ENCODE measurements around the gene ATOX1. TPM values are rescaled to one million over a fixed set of nuclear protein-coding genes. Genes with fewer than 3 reads are reported as not detected.

The ATOX1 gene
- total and polyA plus RNA-seq, 3 donors from 2014 or later: 115 to 145 (median 135) TPM

DNA sequence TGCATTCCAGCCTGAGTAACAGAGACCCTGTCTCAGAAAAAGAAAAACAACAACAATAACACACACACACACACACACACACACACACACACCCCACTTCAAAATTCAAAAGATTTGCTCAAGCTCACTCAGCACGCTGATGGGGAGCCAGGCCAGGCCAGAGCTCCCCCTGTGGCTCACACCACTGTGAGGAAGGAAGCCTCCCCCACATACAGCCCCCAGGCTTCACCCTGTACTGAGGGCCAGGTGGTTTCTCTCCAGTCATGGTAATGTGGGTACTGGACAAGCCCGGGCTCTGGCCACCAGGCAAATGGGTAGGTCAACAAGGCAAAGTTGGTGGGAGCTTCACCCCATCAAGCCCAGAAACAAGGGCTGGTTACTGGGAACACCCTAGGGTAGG is 19.0 kb downstream of the ATOX1 start:
- Histone ChIP-seq H3K4me3 (no peak overlapping the region), H3K4me1 (peaks cover 50% of the 10 kb centered on the region), H3K27ac (peak overlapping the region in 1 of 2 donors; percentile 31), H3K9me3 (no peaks in the 10 kb centered on the region), H3K36me3 (ENCODE audit: low read depth, missing control alignments) (no peaks in the 10 kb centered on the region), H3K27me3 (no peaks in the 10 kb centered on the region)
- intact Hi-C loops (cut with DNase I; ENCODE audit: low total_unique reads): no loop called here
- whole genome bisulfite sequencing, 2 donors: 34 to 67% methylated on average over 1 to 2 of the region's 2 CpGs
- no peak for DNase-seq
- TF ChIP-seq, protein P1, sequence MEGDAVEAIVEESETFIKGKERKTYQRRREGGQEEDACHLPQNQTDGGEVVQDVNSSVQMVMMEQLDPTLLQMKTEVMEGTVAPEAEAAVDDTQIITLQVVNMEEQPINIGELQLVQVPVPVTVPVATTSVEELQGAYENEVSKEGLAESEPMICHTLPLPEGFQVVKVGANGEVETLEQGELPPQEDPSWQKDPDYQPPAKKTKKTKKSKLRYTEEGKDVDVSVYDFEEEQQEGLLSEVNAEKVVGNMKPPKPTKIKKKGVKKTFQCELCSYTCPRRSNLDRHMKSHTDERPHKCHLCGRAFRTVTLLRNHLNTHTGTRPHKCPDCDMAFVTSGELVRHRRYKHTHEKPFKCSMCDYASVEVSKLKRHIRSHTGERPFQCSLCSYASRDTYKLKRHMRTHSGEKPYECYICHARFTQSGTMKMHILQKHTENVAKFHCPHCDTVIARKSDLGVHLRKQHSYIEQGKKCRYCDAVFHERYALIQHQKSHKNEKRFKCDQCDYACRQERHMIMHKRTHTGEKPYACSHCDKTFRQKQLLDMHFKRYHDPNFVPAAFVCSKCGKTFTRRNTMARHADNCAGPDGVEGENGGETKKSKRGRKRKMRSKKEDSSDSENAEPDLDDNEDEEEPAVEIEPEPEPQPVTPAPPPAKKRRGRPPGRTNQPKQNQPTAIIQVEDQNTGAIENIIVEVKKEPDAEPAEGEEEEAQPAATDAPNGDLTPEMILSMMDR (IDR thresholded peaks at IDR 0.05): no peak
- no peak for TF ChIP-seq POLR2A (IDR thresholded peaks at IDR 0.05)

DNA sequence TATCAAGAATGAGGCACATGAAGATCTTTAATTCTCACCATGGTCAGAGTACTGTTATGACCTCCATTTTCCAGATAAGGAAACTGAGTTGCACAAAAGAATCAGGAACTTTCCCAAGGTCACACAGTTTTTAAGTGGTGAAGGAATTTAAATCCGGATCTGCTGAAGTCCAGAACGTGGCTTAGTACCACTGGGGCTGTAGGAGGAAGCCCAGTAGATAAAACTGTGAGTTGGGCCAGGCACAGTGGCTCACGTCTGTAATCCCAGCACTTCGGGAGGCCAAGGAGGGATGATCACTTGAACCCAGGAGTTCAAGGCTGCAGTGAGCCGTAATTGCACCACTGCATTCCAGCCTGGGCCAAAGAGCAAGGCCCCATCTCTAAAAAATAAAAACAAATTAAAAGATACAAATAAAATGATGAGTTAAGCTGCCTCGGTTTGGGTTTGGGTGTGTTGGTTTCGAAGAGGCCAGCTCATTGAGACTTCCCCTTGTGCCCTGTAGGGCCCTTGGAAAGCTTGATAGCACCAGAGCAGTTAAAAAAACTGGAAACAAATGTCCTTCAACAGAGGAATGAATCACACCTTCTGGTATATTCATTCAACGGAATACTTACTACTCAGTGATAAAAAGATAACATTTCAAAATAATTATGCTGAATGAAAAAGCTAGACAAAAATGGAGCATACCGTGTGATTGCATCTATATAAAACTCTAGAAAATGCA is 20.1 kb downstream of the ATOX1 start:
- H3K9me3 ChIP-seq: no peaks in the 10 kb centered on the region
- peak; percentile 40 for DNase-seq
- no peaks in the 10 kb centered on the region for H3K27me3 ChIP-seq
- no peak overlapping the region for H3K4me3 ChIP-seq
- H3K4me1 ChIP-seq: peaks cover 50% of the 10 kb centered on the region
- H3K27ac ChIP-seq: peak overlapping the region; percentile 21 to 71
- 31 to 39% methylated on average over 8 to 9 of the region's 9 CpGs for WGBS, 2 donors
- intact Hi-C loops (cut with DNase I; ENCODE audit: low total_unique reads): no loop called here
- H3K36me3 ChIP-seq (ENCODE audit: low read depth, missing control alignments): no peaks in the 10 kb centered on the region
- TF ChIP-seq, protein P1 (IDR thresholded peaks at IDR 0.05): no peak
- TF ChIP-seq POLR2A (IDR thresholded peaks at IDR 0.05): no peak

DNA sequence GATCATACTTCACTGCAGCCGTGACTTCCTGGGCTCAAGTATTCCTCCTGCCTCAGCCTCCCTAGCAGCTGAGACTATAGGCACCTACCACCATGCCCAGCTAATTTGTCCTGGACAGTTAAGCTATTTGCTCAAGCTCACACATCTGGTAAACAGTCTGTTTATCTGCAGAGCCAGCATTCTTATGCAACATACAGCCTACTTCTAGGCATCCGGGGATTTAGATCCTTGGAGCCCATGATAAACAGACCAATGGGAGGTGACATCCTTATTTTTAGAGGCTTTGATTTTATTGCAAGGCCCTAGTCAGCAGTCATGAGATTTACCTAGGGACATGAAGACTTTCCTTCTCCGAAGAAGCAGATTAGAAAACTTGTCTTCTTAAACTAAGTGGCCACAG is 21.0 kb downstream of the ATOX1 start:
- Histone ChIP-seq H3K9me3 (no peaks in the 10 kb centered on the region), H3K4me1 (peaks cover 50% of the 10 kb centered on the region), H3K4me3 (no peak overlapping the region), H3K27ac (peak overlapping the region; percentile 2 to 71), H3K36me3 (ENCODE audit: low read depth, missing control alignments) (no peaks in the 10 kb centered on the region), H3K27me3 (no peaks in the 10 kb centered on the region)
- WGBS, 2 donors: 66 to 73% methylated on average over 3 of the region's 3 CpGs
- intact Hi-C loops (cut with DNase I; ENCODE audit: low total_unique reads): no loop called here
- no peak for TF ChIP-seq POLR2A (IDR thresholded peaks at IDR 0.05)
- TF ChIP-seq, protein P1 (IDR thresholded peaks at IDR 0.05): no peak
- no peak for DNase-seq

DNA sequence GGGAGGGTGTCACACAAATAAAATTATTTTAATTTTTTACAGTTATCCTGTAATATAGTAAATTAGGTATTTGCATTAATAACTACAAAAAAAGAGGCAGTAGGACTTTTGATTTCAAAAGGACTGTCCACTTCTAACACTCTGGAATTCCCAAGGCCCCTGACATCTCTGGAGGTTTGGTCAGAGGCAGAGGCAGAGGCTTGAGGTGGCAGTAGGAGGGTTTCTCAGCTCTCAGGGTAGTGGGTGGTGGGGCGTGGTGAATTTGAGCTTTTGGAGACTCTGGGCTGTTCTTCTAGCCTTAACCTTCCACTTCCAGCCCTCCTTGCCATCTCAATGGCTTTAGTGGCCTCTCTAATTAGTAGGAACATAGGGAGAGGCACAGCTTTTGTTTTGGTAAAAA is 22.8 kb downstream of the ATOX1 start:
- H3K9me3 ChIP-seq: no peaks in the 10 kb centered on the region
- intact Hi-C loops (cut with DNase I; ENCODE audit: low total_unique reads): no loop called here
- no peaks in the 10 kb centered on the region for H3K36me3 ChIP-seq (ENCODE audit: low read depth, missing control alignments)
- H3K27me3 ChIP-seq: no peaks in the 10 kb centered on the region
- H3K27ac ChIP-seq: no peak overlapping the region
- no peak overlapping the region for H3K4me3 ChIP-seq
- H3K4me1 ChIP-seq: peaks cover 41% of the 10 kb centered on the region
- 83 to 100% methylated on average over 1 of the region's 1 CpG for WGBS, 2 donors
- no peak for DNase-seq
- no peak for TF ChIP-seq POLR2A (IDR thresholded peaks at IDR 0.05)
- TF ChIP-seq, protein P1 (IDR thresholded peaks at IDR 0.05): no peak

DNA sequence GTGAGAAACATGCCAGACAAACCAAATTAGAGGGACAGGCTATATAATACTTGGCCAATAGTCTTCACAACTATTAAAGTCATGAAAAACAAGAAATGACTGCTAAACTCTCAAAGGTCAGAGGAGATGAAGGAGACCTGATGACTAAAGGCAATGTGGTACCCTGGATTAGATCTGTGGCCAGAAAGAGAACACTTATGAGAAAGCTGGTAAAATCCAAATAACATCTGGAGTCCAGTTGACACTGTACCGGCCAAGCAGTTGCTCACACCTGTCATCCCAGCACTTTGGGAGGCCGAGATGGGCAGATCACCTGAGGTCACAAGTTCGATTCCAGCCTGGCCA is 24.4 kb downstream of the ATOX1 start:
- TF ChIP-seq, protein P1 (IDR thresholded peaks at IDR 0.05): no peak
- TF ChIP-seq POLR2A (IDR thresholded peaks at IDR 0.05): no peak
- Histone ChIP-seq H3K9me3 (no peaks in the 10 kb centered on the region), H3K4me1 (peaks cover 25% of the 10 kb centered on the region), H3K36me3 (ENCODE audit: low read depth, missing control alignments) (no peaks in the 10 kb centered on the region), H3K4me3 (no peak overlapping the region), H3K27ac (no peak overlapping the region), H3K27me3 (no peaks in the 10 kb centered on the region)
- 95 to 100% methylated on average over 3 of the region's 3 CpGs for WGBS, 2 donors
- intact Hi-C loops (cut with DNase I; ENCODE audit: low total_unique reads): no loop called here
- DNase-seq: no peak
